GM12891 (cell line): ENCODE measurements around the gene F8.
"Not testable (repeated sequence)": the region's sequence is repeated elsewhere in the genome, so short reads cannot be mapped to it uniquely, and the experiment has no call there.

ENCODE experiments used
- DNase-seq: peaks from one replicate; pipeline ENCODE4 v3.0.0; 2011; ENCODE audit warnings: low spot score; ENCODE audit not compliant: insufficient read length
- FAIRE-seq: peaks from 2 replicates; lab custom pipeline; 2011; peaks lifted over from hg19 to GRCh38; lab: Jason Lieb, UNC
- PAX5 ChIP-seq: IDR thresholded peaks from 2 replicates; pipeline ENCODE4 v1.6.1; 2011; ENCODE audit warnings: low read length, moderate library complexity, mild to moderate bottlenecking; ENCODE audit not compliant: insufficient read depth, severe bottlenecking
- POLR2A ChIP-seq: IDR thresholded peaks from 2 replicates; pipeline ENCODE4 v1.6.1; 2011; ENCODE audit warnings: low read depth, low read length, control low read depth
- POLR2AphosphoS5 ChIP-seq: IDR thresholded peaks from 2 replicates; pipeline ENCODE4 v1.6.1; 2011; ENCODE audit warnings: low read depth, low read length, control low read depth
- POU2F2 ChIP-seq: IDR thresholded peaks from 2 replicates; pipeline ENCODE4 v1.6.1; 2011; ENCODE audit warnings: low read depth, mild to moderate bottlenecking, control low read depth, low read length, moderate library complexity
- SPI1 ChIP-seq: IDR thresholded peaks from 2 replicates; pipeline ENCODE4 v1.6.1; 2011; ENCODE audit warnings: low read depth, low read length, control low read depth
- TAF1 ChIP-seq: IDR thresholded peaks from 2 replicates; pipeline ENCODE4 v1.6.1; 2011; ENCODE audit warnings: low read depth, low read length, control low read depth

The F8 gene

DNA sequence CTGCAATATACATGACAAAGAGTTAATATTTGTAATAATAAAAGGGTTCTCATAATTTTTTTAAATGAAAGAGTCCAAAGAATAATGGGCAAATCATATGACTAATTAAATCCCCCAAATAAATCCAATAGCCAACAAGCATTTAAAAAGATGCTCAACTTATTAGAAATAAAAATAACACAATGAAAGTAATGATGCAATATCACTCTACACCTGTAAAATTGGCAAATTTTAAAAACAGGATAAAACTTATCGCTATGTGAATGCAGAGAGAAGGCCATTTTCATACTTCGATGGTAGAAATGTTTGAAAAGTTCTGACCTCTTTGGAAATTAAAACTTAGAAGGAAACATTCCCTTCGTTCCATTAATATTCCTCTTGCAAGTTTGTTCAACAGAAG, 1.9 kb downstream of the F8 start:
- DNase-seq (no peak), FAIRE-seq (no peak)
- no peak for TF ChIP-seq POU2F2
- TF ChIP-seq POLR2AphosphoS5, result no peak
- no peak for TF ChIP-seq SPI1
- no peak for TF ChIP-seq TAF1
- no peak for TF ChIP-seq PAX5
- no peak for TF ChIP-seq POLR2A

DNA sequence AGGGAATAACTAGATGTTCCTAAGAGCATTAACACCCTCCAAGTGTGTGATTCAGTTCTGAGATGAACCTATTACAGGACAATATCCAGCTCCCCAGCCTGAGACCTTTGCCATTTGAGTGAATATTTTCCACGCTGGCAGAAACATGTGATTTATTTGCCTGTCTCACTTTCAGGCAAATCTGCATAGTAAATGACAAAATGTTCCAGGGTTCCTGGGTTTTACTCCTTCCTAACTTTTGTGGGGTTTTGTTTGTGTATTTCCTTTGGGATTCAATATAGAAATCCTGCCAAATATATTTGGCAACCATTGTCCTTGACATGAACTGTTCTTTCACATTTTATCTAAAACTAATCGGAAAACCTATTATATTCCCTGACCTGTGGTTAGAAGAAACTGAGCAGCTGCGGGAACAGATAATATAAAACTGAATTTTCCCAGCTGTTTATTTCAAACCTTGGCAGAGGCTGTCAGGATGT, 12.5 kb downstream of the F8 start:
- FAIRE-seq (no peak), DNase-seq (no peak)
- no peak for TF ChIP-seq POU2F2
- TF ChIP-seq TAF1, result no peak
- no peak for TF ChIP-seq POLR2A
- no peak for TF ChIP-seq PAX5
- TF ChIP-seq POLR2AphosphoS5, result no peak
- no peak for TF ChIP-seq SPI1

- peak; percentile 89 for FAIRE-seq
- DNase-seq, result not testable (repeated sequence)
Observed at GRCh38 chrX:155008578-155008977, 13.9 kb downstream of the F8 start.

DNA sequence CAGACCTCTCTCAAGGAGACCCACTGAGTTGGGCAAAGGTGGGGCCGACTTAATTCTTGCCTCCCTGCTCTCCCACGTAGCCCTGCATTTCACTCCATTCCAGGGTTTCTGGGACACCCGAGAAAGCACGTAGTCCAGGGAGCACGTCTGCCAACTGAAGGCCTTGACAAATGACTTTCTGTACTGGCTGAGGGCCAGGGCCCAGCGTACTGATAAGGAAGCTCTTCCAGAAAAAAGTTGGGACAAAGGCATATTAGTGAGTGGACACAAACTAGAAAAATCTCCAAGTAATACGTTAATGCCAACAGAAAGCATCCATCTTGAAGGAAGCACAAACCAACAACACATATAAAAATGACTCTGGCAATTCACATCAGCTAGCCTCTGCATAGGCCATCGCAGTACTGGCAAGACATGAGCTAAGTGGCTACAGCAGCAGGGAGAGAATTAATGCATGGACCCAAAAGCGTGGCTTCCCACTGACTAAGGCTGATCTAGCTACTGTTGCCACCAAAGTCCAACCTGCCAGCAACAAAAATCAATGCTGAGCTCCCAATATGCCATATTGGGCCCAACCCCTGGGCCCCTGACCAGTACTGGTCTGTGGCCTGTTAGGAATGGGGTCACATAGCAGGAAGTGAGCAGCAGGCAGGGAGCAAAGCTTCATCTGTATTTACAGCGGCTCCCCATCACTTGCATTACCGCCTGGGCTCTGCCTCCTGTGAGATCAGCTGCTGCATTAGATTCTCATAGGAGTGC, 15.4 kb downstream of the F8 start:
- FAIRE-seq, result peak; percentile 80
- not testable (repeated sequence) for DNase-seq

GRCh38 chrX:155006379-155006778, 16.1 kb downstream of the F8 start:
- FAIRE-seq, result peak; percentile 33
- not testable (repeated sequence) for DNase-seq

- TF ChIP-seq POU2F2, result no peak
- no peak for TF ChIP-seq POLR2AphosphoS5
- no peak for TF ChIP-seq POLR2A
- TF ChIP-seq PAX5, result no peak
- no peak for TF ChIP-seq SPI1
- no peak for TF ChIP-seq TAF1
- no peak for DNase-seq
- FAIRE-seq, result no peak
Observed at GRCh38 chrX:155005190-155005589, 17.3 kb downstream of the F8 start.

- TF ChIP-seq POLR2AphosphoS5, result no peak
- TF ChIP-seq PAX5, result no peak
- TF ChIP-seq SPI1, result no peak
- TF ChIP-seq POLR2A, result no peak
- no peak for TF ChIP-seq POU2F2
- TF ChIP-seq TAF1, result no peak
- FAIRE-seq (no peak), DNase-seq (no peak)
Observed at GRCh38 chrX:155001873-155002272, 20.6 kb downstream of the F8 start.

GRCh38 chrX:155000841-155001240, 21.7 kb downstream of the F8 start:
- DNase-seq, result no peak
- no peak for FAIRE-seq
- TF ChIP-seq TAF1 (no peak), SPI1 (no peak), POU2F2 (no peak), PAX5 (no peak), POLR2AphosphoS5 (no peak), POLR2A (no peak)

DNA sequence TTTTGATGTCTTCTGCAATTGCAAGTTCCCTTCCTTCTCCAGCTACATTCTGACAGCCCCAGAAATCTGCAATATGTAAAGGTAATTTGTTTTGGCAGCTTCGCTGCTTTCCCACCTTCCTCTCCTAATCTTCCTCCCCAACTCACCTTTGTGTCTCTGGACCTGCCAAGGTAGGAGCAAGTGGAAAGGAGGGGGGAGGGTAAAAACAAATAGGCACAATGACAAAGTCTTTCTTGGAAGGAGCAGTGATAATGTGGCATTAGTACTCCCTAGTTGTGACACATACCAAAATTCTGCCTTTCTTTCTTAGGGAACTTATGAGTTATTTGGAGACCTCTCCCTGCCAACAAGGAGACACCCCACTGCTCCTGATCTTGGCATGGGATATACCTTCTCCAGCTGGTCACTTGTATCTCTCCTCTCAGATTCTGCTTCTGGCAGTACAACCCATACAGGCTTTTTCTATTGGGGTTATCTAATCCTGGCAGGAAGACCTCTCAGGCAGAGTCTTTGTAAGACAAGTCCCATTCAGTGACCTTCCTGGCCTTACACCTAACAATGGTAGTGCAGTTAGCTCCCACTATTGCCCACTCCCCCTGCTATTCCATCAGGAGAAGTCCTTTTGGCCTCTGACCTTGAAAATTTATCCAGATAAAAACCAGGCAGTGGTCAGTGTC, 24.2 kb downstream of the F8 start:
- FAIRE-seq (no peak), DNase-seq (no peak)
- TF ChIP-seq PAX5 (no peak), POU2F2 (no peak), SPI1 (no peak), POLR2AphosphoS5 (no peak), TAF1 (no peak), POLR2A (no peak)

- DNase-seq (no peak), FAIRE-seq (no peak)
- TF ChIP-seq POLR2A (no peak), TAF1 (no peak), POU2F2 (no peak), POLR2AphosphoS5 (no peak), PAX5 (no peak), SPI1 (no peak)
Observed at GRCh38 chrX:154991476-154991875, 31.0 kb downstream of the F8 start.
